CD14-positive monocyte (primary cell): ENCODE data around the gene DHRS2. TPM values are rescaled to one million over a fixed set of nuclear protein-coding genes. Genes with fewer than 3 reads are reported as not detected.

ENCODE experiments used
- DNase-seq, 3 donors: peaks; one replicate each; pipeline ENCODE4 v3.0.0-alpha.2; 2011 to 2022
- H2AFZ ChIP-seq: 2 replicates; pipeline ENCODE4 v1.6.0; 2012; ENCODE audit warnings: mild to moderate bottlenecking, low read depth, low read length, inconsistent platforms; ENCODE audit not compliant: insufficient read depth, poor library complexity, severe bottlenecking
- H3K27ac ChIP-seq, 2 donors: 1 replicate in 1 of 2; 2 replicates in 1 of 2; pipeline ENCODE4 v1.5.1; 2012 to 2013; ENCODE audit warnings: low read length in 2 of 2, control low read depth in 1 of 2, inconsistent platforms in 1 of 2, low read depth in 1 of 2, mild to moderate bottlenecking in 1 of 2
- H3K27me3 ChIP-seq, 2 donors: one replicate each; pipeline versions ENCODE4 v1.6.0 to v1.6.1; 2011 to 2013; ENCODE audit warnings: low read length in 2 of 2; ENCODE audit not compliant: control insufficient read depth in 2 of 2, insufficient read depth in 2 of 2
- H3K36me3 ChIP-seq, 2 donors: replicated peaks in 1 of 2; 1 replicate in 1 of 2; 2 replicates in 1 of 2; pipeline versions ENCODE4 v1.5.1 to v1.6.1; 2012 to 2013; ENCODE audit warnings: low read length in 2 of 2, control low read depth in 1 of 2, inconsistent platforms in 1 of 2, mild to moderate bottlenecking in 1 of 2; ENCODE audit not compliant: insufficient read depth in 2 of 2, control insufficient read depth in 1 of 2
- H3K4me1 ChIP-seq, 2 donors: 1 replicate in 1 of 2; 2 replicates in 1 of 2; pipeline versions ENCODE4 v1.5.1 to v1.6.1; 2012 to 2013; ENCODE audit warnings: low read length in 2 of 2, control low read depth in 1 of 2, inconsistent platforms in 1 of 2, mild to moderate bottlenecking in 1 of 2, moderate library complexity in 1 of 2; ENCODE audit not compliant: insufficient read depth in 2 of 2, control insufficient read depth in 1 of 2
- H3K4me2 ChIP-seq: replicated peaks from 2 replicates; pipeline ENCODE3; 2012; ENCODE audit warnings: low read length, moderate library complexity, mild to moderate bottlenecking; ENCODE audit not compliant: poor library complexity, severe bottlenecking; ENCODE audit errors: extremely low read depth
- H3K4me3 ChIP-seq, 3 experiments: fragments of 200-600 bp in 1 of 3; sonication (generic) in 1 of 3; replicated peaks in 1 of 3; 1 replicate in 2 of 3; 2 replicates in 1 of 3; pipeline ENCODE4 v1.5.1; 2011 to 2013; ENCODE audit warnings: low read length in 3 of 3, mild to moderate bottlenecking in 3 of 3, control low read depth in 2 of 3, low read depth in 2 of 3, inconsistent platforms in 1 of 3, moderate library complexity in 1 of 3
- H3K79me2 ChIP-seq: 2 replicates; pipeline ENCODE4 v1.6.0; 2012; ENCODE audit warnings: mild to moderate bottlenecking, control low read depth, inconsistent platforms, low read length, moderate library complexity; ENCODE audit not compliant: insufficient read depth
- H3K9ac ChIP-seq: 2 replicates; pipeline ENCODE4 v1.6.0; 2017; ENCODE audit warnings: low read length, mild to moderate bottlenecking; ENCODE audit not compliant: insufficient read depth, poor library complexity, severe bottlenecking
- H3K9me3 ChIP-seq, 2 donors: replicated peaks in 1 of 2; 1 replicate in 1 of 2; 2 replicates in 1 of 2; pipeline versions ENCODE4 v1.5.1 to v1.6.1; 2012 to 2013; ENCODE audit warnings: low read length in 2 of 2, control low read depth in 1 of 2; ENCODE audit not compliant: control insufficient read depth in 1 of 2, insufficient read depth in 1 of 2
- H4K20me1 ChIP-seq: 2 replicates; pipeline ENCODE4 v1.6.0; 2012; ENCODE audit warnings: mild to moderate bottlenecking, low read length, control low read depth, moderate library complexity; ENCODE audit not compliant: insufficient read depth
- H3K27ac Mint-ChIP-seq, 7 donors: one replicate each; pipeline ENCODE4 v1.8.0; 2020; ENCODE audit warnings: mild to moderate bottlenecking in 7 of 7, mixed read lengths in 7 of 7, moderate library complexity in 6 of 7, inconsistent platforms in 2 of 7
- H3K27me3 Mint-ChIP-seq, 3 donors: one replicate each; pipeline ENCODE4 v1.8.0; 2021 to 2022; ENCODE audit warnings: low read depth in 3 of 3, mild to moderate bottlenecking in 3 of 3, mixed read lengths in 3 of 3, moderate library complexity in 3 of 3, inconsistent platforms in 1 of 3
- H3K36me3 Mint-ChIP-seq, 2 donors: one replicate each; pipeline ENCODE4 v1.8.0; 2020; ENCODE audit warnings: mixed read lengths in 2 of 2, inconsistent platforms in 1 of 2, mild to moderate bottlenecking in 1 of 2
- H3K4me1 Mint-ChIP-seq: one replicate; pipeline ENCODE4 v1.8.0; 2020; ENCODE audit warnings: mild to moderate bottlenecking, mixed read lengths
- H3K4me3 Mint-ChIP-seq, 2 donors: one replicate each; pipeline ENCODE4 v1.8.0; 2020; ENCODE audit warnings: mild to moderate bottlenecking in 2 of 2, mixed read lengths in 2 of 2, moderate library complexity in 1 of 2
- H3K9me3 Mint-ChIP-seq, 7 donors: one replicate each; pipeline ENCODE4 v1.8.0; 2020 to 2022; ENCODE audit warnings: mixed read lengths in 7 of 7, mild to moderate bottlenecking in 6 of 7, moderate library complexity in 6 of 7, inconsistent platforms in 2 of 7
- CTCF ChIP-seq: fragments of 200-600 bp; IDR thresholded peaks from one replicate; pipeline ENCODE4 v1.8.0; 2022; ENCODE audit warnings: antibody characterized with exemption, mild to moderate bottlenecking
- WGBS: methylation state at CpG from one replicate; pipeline ENCODE4 v1.1.5; 2013; ENCODE audit warnings: missing lambda C conversion rate; ENCODE audit not compliant: insufficient coverage; 5-methylcytosine and 5-hydroxymethylcytosine counted together
- intact Hi-C, 2 donors: fragments of 100-400 bp; cut with micrococcal nuclease; formaldehyde crosslinking; loops; one replicate each; pipeline versions ENCODE4 v1.15.0 to v1.15.1; 2023
- polyA plus RNA-seq, 3 donors: library from polyadenylated mRNA; depleted of rRNA in 1 of 3; unstranded in 2 of 3; stranded (reverse) in 1 of 3; fragments of 300-500 nt in 2 of 3; fragments of >200 nt in 1 of 3; fragmentation: Illumina TruSeq in 2 of 3; gene quantifications; 1 replicate in 2 of 3; 2 replicates in 1 of 3; pipeline ENCODE4 v1.2.3, GENCODE V29; 2012 to 2021

The DHRS2 gene
- polyA plus RNA-seq, 3 donors, result not detected

- H3K4me3 Mint-ChIP-seq, result no peak overlapping the region
- H3K4me1 Mint-ChIP-seq, result no peaks in the 10 kb centered on the region
- Histone ChIP-seq H2AFZ (no peak overlapping the region), H3K27me3 (no peaks in the 10 kb centered on the region), H3K9me3 (no peaks in the 10 kb centered on the region), H4K20me1 (no peaks in the 10 kb centered on the region), H3K27ac (no peak overlapping the region), H3K4me2 (no peak overlapping the region), H3K79me2 (no peaks in the 10 kb centered on the region), H3K9ac (no peak overlapping the region), H3K4me1 (no peaks in the 10 kb centered on the region), H3K36me3 (no peaks in the 10 kb centered on the region), H3K4me3 (no peak overlapping the region)
- DNase-seq, result no peak
- no peak overlapping the region for H3K27ac Mint-ChIP-seq
- H3K9me3 Mint-ChIP-seq, result peaks cover 0 to 6% (median 0%) of the 10 kb centered on the region in 7 donors
- intact Hi-C loops, result no loop called here
- H3K36me3 Mint-ChIP-seq, result no peaks in the 10 kb centered on the region
- peaks cover 2 to 9% (median 5%) of the 10 kb centered on the region in 3 donors for H3K27me3 Mint-ChIP-seq
- 88% methylated on average over 10 of the region's 11 CpGs for WGBS
- no peak for TF ChIP-seq CTCF
Measured at GRCh38 chr14:23660290-23661226, 24.4 kb downstream of the DHRS2 start.

GRCh38 chr14:23661542-23661941, 25.4 kb downstream of the DHRS2 start:
- no peak overlapping the region for H3K4me3 Mint-ChIP-seq
- H3K9me3 ChIP-seq, result no peaks in the 10 kb centered on the region
- WGBS, result 100% methylated on average over 1 of the region's 5 CpGs

More at GRCh38 chr14:23661542-23661941, 25.4 kb downstream of the DHRS2 start:
- Histone ChIP-seq H3K4me3 (no peak overlapping the region), H3K36me3 (no peaks in the 10 kb centered on the region), H2AFZ (no peak overlapping the region), H3K27me3 (no peaks in the 10 kb centered on the region), H3K27ac (no peak overlapping the region), H4K20me1 (no peaks in the 10 kb centered on the region), H3K4me2 (no peak overlapping the region), H3K9ac (no peak overlapping the region), H3K79me2 (no peaks in the 10 kb centered on the region), H3K4me1 (no peaks in the 10 kb centered on the region)
- intact Hi-C loops, result no loop called here
- no peaks in the 10 kb centered on the region for H3K36me3 Mint-ChIP-seq
- H3K27me3 Mint-ChIP-seq, result peaks cover 2 to 9% (median 7%) of the 10 kb centered on the region in 3 donors
- TF ChIP-seq CTCF, result no peak
- H3K27ac Mint-ChIP-seq, result no peak overlapping the region
- peaks cover 0 to 3% (median 0%) of the 10 kb centered on the region in 7 donors for H3K9me3 Mint-ChIP-seq
- no peaks in the 10 kb centered on the region for H3K4me1 Mint-ChIP-seq
- DNase-seq, result no peak
